GM18907 (cell line): Measurements from ENCODE around the gene ZG16B.

Source experiments
- ATAC-seq: cut with Tn5 transposase; IDR thresholded peaks from one replicate; pipeline ENCODE4 v1.9.1; 2021; ENCODE audit warnings: mild to moderate bottlenecking, moderate library complexity; ENCODE audit not compliant: unreplicated experiment

The ZG16B gene, protein sequence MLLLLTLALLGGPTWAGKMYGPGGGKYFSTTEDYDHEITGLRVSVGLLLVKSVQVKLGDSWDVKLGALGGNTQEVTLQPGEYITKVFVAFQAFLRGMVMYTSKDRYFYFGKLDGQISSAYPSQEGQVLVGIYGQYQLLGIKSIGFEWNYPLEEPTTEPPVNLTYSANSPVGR

DNA sequence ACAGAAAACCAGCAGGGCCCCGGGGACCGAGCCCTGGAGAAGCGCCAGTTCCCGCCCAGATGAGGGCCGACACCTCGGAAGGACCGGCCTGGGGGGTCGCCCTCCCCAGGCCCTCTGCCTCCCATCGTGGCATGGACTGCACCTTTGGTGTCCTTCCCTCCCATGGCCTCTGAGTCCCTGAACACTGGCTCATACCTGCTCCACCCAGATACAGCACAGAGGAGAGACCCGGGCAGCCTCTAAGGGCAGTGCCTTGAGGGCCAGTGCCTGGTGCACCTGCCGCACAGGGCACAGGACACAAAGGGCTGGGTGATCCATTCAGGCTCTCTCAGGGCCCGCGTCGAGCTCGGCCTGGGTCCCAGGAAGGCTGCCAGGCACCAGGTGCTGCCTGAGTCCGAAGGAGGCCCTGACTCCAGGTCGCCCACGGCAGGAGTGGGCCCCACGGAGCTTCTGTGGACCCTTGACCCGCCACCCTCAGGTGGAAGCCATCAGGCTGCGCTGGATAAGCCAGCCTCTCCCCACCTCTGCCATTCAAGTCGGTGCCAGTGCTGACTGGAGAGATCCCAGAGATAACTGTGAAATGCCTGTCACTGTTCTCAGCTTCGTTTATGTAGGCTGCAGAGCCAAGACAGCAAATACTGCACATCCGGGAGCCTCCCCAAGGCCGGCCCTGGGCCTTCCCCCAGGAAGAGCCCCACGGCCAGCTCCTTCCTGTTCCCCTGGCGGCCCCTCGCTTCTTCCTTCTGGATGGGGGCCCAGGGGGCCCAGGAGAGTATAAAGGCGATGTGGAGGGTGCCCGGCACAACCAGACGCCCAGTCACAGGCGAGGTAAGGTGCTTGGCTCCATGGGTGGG is at the start of gene ZG16B:
Gene ZG16B (plus strand): TSS at position 803 of the 854 bp plus-strand sequence. CDS start 139 bp downstream, outside the sequence.
- ATAC-seq = no peak

DNA sequence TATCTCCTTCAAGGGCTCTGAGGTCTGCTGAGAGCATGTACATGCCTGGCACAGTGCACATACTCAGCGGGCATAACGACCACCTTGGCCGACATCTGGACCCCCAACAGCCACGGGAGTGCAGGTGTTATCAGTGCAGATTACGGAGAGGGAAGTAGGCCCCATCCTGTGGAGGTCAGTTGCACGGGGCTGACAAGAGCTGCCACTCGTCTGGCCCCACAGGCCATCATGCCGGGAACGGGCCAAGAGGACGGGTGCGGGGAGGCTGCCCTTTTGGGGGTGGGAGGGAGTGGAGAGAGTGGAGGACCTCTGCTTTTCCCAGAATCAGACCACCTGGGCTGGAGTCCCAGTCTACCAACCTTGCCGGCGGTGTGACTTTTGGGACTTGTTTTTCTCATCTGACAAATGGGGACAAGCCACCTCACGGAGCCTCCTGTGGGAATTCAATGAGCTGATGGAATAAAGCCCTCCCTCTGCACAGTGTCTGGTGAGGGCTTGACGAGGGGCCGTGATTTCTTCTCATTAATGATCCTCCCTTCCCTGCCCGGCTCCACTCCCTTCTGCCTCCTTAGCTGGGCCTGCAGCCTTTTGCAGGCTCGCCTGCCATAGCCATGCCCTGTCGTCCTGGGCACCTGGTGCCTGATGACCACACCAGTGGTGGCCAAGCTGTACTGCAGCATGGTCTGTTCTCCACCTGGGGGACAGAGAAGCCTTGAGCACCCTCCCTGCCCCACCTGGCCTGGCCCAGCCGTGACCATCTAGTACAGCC is 47.3 kb upstream of the ZG16B start:
- ATAC-seq = no peak

DNA sequence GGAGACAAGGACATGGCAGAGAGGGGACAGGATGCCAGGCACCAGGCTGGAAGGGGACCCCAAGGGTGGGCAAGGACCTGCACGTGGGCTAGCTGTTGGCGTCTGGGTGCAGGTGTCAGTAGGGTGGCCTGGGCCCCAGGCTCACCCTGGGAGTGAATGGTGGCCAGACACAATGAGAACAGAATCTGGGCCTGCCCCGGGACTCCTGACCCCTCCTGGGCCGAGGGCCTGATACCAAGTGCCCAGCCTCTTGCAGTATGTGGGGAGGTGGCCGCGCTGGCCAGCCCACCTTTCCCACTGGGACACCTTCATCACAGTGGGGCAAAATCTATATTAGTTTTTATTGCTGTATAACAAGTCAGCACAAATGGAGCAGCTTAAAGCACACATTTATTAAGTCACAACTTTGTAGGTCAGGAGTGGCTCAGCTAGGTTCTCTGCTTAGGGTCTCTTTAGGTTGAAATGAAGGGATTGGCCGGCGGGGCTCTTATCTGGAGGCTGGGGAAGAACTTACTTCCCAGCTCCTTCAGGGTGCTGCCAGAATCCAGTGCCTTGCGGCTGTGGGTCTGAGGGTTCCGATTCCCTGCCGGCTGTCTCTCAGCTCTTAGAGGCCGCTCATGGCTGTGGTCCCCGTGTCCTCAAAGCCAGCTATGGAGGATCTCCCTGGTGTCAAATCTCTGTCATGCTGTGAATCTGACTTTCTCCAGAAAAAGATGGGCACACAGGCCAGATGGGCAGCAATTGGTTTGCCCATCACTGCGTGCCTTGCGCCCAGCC is 46.3 kb upstream of the ZG16B start:
- no peak for ATAC-seq

DNA sequence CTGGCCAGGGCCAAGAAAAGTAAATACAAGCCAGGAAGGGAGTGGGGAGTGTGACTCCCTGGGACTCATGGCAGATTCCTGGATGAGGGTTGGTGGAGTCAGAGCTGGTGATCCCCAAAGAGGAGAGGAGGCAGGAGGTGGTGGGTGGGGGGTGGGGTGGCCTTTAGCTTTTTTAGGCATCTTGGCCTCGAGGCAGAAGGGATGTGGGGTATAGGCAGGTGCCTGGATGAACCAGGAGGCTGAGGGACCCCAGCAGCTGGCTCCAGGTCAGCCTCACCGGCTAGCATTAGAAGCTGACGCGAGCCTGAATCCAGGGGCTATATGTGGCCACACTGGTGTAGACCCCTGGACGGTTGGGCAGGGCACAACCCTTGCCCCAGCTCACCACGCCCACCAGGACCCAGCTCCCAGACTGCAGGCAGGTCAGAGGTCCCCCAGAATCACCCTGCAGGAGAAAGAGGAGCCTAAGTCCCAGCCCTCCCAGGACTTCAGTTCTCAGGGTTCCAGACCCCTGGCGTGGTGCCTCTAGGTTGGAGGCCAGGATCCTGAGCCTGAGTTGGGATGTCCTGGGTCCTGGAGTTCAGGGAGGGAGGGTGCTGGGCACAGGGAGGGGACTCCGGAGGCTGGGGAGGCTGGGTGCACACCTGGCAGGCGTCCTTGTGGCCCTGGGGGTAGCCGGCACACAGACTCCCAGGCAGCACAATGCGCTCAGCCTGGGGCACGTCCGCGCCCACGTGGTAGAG is 45.6 kb upstream of the ZG16B start:
- ATAC-seq = no peak

DNA sequence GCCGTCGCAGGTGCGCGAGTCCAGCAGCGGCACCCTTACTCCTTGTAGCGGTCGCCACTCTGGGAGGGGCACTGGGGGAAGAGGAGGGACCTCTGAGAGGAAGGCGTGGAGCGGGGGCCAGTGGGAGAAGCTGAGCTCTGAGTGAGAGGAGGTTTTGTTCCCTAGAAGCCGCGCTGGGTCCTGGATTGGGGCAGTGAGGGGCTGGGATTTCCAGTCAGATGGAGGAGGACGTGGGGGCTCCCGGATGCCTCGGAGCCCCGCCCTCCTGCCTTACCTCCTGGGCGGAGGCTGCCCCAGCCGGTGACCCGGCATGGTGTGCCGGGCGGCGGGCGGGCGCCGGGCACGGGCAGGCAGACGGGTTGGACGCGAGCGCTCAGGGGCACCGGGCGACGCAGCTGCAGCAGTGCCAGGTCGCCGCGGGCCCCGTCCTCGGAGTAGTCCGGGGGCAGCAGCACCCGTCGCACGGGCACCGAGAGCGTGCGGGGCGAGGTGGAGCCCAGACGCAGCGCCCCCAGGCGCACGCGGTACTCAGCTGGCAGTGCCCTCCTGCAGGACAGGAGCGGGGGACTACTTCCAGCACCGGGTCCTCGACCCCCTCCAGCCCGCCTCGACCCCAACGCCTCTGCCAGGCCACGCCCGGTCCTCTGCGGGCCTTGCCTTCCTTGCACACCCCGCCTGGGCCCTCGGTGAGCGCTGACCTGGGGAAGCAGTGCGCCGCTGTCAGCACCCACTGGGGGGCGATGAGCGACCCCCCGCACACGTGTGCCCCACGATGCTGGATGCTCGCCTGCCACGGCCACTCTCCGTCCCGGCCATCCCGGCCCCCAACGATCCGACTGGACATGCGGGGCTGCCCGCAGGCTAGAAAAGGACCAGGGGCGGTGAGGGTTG is 44.8 kb upstream of the ZG16B start:
- no peak for ATAC-seq

DNA sequence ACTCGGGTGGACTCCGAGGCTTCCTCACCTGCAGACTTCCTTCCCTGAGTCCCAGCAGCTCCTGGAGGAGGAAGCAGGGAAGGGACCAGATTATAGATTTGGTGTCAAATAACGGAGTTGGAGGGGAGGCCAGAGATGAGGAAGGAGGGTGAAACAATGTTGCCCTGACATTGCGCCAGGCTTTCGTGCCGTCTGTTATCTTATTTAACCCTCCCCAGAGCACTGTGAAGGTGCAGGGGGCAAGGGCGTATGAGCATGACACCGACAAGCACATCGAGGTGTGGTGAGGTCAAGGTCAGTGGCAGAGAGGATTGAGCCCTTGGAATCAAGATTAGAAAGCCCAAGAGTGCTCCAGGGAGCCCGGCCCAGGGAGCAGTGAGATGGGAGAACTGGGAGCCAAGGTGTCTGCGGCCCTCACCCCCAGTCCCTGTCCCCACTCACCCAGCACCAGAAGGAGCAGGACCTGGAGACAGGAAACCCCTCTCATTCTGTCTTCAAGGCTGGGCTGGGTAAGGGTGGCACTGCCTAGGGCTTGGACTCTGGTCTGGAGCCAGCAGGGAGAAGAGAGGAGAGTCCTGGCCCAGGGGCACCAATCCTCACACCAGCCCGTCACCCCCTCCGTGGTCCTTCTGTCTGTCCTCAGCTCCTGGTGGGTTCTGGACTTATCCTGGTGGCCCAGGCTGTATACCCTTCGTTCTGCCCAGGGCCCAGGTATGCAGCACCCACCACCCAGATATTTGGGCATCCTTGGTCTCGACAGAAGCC is 43.9 kb upstream of the ZG16B start:
- no peak for ATAC-seq

DNA sequence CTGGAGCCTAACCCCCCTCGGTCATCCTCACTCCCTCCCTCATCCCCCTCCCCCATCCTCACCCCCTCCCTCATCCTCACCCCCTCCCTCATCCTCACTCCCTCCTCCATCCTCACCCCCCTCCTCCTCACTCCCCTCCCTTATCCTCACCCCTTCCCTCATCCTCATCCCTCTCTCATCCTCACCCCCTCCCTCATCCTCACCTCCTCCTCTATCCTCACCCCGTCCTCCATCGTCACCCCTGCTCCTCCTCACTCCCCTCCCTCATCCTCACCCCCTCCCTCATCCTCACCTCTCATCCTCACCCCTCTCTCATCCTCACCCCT is 43.3 kb upstream of the ZG16B start:
- no peak for ATAC-seq

DNA sequence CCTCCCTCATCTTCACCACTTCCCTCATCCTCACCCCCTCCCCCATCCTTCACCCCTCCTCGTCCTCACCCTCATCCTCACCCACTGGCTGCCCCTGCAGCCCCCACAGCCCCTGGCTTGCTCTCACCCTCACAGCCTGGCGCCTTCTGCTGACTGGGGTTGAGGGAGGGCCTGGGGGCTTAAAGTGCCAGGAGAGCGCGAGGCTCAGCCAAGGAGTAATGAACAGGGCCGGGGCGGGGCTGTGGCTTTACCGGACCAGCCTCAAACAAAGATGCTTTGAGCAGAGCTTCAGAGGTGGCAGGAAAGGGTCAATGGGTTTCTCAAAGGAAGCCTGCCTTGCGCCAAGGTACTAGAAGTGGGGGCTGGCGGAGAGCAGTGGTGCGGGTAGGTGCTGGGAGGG is 42.7 kb upstream of the ZG16B start, which contains the start of gene PRSS33:
Gene PRSS33 (minus strand): TSS at position 155 of the 400 bp plus-strand sequence. CDS start 1,013 bp downstream, outside the sequence.
- ATAC-seq = no peak

DNA sequence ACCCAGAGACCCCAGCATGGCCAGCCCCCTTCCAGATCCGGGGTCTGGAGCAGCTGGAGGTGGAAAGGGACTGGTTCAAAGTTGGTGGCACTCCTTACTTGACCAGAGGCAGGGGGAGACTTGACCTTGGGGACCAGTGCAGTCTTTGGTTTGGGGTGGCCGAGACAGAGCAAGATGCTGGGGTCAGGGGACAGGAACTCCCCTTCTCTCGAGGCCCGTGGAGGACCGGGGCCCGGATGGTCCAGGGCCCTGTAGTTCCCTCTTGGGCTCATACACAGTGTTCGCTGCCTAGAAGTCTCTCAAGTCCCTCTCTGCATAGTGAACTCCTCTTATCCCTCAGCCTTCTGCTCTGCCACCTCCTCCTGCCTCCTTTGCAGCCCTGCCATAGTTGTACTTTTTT is 42.1 kb upstream of the ZG16B start:
- ATAC-seq = no peak

DNA sequence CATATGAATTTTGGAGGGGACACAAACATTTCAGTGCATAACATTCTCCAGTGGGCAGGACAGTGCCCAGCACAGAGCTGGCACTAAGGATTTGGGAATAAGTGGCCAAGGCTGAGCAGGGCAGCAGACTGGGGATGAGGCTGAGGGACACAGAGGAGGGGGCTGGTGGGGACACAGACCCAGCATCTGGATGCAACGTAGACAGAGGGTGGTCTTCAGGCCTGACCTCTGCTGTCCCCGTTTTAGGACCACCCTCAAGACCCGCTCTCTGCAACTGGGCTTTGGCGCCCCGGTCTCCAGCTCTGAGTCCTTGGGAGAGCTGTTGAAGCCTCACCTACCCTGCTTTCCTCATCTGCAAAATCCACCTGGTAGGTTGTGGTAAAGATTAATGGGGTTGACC is 39.5 kb upstream of the ZG16B start:
- no peak for ATAC-seq

DNA sequence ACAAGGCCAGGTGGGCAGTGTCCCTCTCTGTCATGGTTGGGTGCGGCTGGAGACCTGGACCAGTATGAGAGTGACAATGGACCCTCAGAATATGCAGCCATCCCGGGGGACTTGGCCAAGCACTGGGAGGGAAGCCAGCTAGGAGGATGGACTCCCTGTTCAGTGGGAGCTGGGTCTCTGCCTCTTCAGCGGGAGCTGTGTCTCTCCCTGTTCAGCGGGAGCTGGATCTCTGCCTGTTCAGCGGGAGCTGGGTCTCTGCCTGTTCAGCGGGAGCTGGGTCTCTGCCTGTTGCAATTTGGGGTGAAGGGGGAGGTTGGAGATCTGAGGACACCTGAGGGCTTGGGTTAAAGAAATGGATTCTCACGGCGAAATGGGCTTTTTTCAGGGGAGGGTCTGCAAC is 38.9 kb upstream of the ZG16B start:
- no peak for ATAC-seq

DNA sequence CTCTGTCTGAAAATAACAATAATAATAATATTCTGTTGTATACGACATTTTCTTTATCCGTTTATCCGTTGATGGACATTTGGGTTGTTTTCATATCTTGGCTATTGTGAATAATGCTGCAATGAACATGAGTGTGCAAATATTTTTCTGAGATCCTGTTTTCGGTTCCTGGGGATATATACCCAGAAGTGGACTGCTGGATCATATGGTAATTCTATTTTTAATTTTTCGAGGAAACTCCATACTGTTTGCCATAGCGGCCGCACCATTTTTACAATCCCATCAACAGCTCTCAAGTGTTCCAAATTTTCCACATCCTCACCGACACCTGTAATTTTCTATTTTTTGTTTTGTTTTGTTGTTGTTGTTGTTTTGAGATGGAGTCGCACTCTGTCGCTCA is 37.2 kb upstream of the ZG16B start:
- ATAC-seq = no peak

DNA sequence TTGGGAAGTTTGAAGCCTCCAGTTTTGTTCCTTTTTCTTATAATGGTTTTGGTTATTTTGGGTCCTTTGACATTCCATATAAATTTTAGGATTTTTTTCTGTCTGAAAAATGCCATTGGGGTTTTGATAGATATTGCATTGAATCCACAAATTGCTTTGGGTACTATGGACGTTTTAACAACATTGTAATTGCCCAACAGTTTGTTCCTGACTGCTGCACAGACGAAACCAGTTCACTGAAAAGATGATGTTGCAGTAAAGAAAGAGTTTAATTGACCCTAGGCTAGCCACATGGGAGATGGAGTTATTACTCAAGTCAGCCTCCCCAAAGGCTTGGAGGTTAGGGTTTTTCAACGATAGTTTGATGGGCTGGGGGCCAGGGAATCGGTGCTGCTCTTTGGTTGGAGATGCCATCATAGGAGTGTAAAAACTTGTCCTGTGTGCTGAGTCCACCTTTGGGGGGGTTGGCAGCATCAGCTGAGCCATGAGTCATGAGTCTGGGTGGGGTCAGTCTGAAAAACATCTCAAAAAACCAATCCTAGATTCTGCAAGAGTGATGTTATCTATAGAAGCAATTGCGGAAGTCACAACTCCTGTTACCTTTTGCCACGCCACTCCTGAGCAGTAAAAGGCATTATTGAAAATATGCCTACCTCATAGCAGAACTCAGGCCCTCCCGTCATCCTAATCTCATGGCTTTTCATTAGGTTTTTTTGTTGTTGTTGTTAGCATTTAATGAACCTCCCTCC is 34.5 kb upstream of the ZG16B start:
- ATAC-seq = no peak

DNA sequence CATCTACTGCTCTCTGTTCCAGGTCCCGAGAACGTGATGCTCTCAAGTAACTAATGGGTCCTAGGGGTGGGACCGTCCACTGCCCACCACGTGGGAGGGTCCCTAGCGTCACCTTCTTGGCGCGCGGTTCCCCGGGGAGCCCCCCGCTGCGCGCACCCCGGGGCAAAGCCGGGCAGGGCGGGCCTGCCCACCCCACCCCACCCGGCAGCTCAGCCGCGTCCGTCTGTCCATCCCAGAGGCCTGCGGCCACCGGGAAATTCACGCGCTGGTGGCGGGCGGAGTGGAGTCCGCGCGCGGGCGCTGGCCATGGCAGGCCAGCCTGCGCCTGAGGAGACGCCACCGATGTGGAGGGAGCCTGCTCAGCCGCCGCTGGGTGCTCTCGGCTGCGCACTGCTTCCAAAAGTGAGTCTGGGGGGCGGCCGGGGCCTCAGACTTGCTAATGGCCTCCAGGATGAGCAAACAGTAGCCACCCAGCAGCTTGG is 31.3 kb upstream of the ZG16B start:
- ATAC-seq = no peak

DNA sequence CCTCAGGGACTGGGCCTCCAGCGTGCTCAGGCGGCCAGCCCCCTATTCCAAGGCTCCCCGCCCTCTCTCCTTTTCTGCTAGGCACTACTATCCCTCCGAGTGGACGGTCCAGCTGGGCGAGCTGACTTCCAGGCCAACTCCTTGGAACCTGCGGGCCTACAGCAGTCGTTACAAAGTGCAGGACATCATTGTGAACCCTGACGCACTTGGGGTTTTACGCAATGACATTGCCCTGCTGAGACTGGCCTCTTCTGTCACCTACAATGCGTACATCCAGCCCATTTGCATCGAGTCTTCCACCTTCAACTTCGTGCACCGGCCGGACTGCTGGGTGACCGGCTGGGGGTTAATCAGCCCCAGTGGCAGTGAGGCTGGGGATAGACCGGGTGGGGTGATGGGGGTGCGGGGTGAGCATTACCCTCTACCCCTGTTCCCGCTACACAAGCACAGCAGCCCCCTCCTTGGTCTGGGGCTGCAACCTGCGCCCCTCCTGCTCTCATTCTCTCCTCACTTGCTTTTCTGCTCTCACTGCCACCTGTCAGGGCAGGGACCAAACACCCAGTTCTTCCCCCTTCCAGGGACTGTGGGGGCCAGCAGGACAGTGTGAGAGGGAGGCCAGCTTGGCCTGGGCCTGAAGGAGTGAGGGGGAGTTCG is 30.8 kb upstream of the ZG16B start:
- no peak for ATAC-seq

DNA sequence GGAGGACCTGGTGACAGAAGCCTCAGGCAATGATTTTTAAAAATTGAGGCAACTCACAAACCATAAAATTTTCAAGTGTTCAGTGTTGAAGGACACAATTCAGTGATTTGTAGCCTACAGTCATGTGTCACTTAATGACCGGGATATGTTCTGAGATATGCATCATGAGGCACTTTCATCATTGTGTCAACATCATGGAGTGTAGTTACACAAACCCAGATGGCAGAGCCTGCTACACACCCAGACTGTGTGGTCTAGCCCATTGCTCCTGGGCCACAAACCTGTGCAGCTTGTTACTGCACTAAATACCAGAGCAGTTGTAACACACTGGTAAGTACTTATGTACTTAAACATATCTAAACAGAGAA is 30.3 kb upstream of the ZG16B start:
- ATAC-seq = no peak

DNA sequence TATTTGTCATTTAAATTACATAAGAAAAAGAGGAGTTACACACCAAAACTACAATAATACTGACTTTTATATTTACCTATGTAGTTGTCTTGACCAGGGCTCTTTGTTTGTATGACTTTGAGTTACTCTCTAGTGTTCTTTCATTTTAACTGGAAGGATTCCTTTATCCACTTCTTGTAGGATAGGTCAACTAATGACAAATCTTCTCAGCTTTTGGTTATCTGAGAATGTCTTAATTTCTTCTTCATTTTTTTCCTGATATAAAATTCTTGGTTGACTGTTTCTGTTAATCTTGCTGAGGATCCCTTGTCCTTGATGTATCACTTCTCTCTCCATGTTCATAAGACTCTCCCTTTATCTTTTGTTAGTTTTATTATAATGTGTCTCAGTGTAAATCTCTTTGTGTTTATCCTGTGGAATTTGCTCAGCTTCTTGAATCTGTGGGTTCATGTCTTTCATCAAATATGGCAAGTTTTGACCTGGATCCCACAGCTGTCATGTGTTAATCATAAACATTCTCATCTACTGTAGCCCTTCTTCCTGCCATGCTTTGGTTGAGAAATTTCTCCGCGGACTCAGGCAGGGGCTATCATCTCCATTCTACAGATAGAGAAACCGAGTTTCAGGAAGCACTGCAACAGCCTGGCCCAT is 26.4 kb upstream of the ZG16B start:
- ATAC-seq = no peak
